ENCODE results near the gene CNEP1R1. TPM values are rescaled to one million over a fixed set of nuclear protein-coding genes. Genes with fewer than 3 reads are reported as not detected.

Gene CNEP1R1
- total RNA-seq, 2 donors from 2014 or later, result 22.6 to 24.1 TPM

GRCh38 chr16:50065241-50065623 lies 40.2 kb downstream of the CNEP1R1 start:
- no peak for ATAC-seq (replicated peaks)
- peaks cover 34% of the 10 kb centered on the region for H3K4me1 Mint-ChIP-seq
- H3K4me3 Mint-ChIP-seq, result peak overlapping the region; percentile 90
- peaks cover 37% of the 10 kb centered on the region for H3K36me3 Mint-ChIP-seq (ENCODE audit: low read depth)
- no peaks in the 10 kb centered on the region for H3K27me3 Mint-ChIP-seq
- no peaks in the 10 kb centered on the region for H3K9me3 Mint-ChIP-seq
- H3K27ac Mint-ChIP-seq, result peak overlapping the region; percentile 79

- Mint-ChIP-seq H3K4me3 (peak within 1 kb of the TSS; percentile 90), H3K27me3 (no peaks in the 10 kb centered on the region), H3K4me1 (peaks cover 36% of the 10 kb centered on the region), H3K36me3 (ENCODE audit: low read depth) (peaks cover 43% of the 10 kb centered on the region), H3K9me3 (no peaks in the 10 kb centered on the region), H3K27ac (peak within 1 kb of the TSS; percentile 87)
- peak; percentile 90 for ATAC-seq (replicated peaks)
Observed at GRCh38 chr16:50065624-50066481, 40.8 kb downstream of the CNEP1R1 start, which contains the start of gene HEATR3. Gene HEATR3 (plus strand): TSS chr16:50065970. CDS start chr16:50066132, 162 bp downstream.

- no peaks in the 10 kb centered on the region for H3K9me3 Mint-ChIP-seq
- H3K36me3 Mint-ChIP-seq (ENCODE audit: low read depth), result peaks cover 52% of the 10 kb centered on the region
- H3K4me3 Mint-ChIP-seq, result peak overlapping the region; percentile 90
- peaks cover 40% of the 10 kb centered on the region for H3K4me1 Mint-ChIP-seq
- ATAC-seq (replicated peaks), result no peak
- no peaks in the 10 kb centered on the region for H3K27me3 Mint-ChIP-seq
- H3K27ac Mint-ChIP-seq, result peak overlapping the region; percentile 87
Observed at GRCh38 chr16:50066482-50067289, 41.7 kb downstream of the CNEP1R1 start.

GRCh38 chr16:50067290-50067853 lies 42.3 kb downstream of the CNEP1R1 start:
- Mint-ChIP-seq H3K36me3 (ENCODE audit: low read depth) (peaks cover 56% of the 10 kb centered on the region), H3K27ac (peak overlapping the region; percentile 87), H3K4me3 (peak overlapping the region; percentile 90), H3K9me3 (no peaks in the 10 kb centered on the region), H3K27me3 (no peaks in the 10 kb centered on the region), H3K4me1 (peaks cover 43% of the 10 kb centered on the region)
- peak; percentile 23 for ATAC-seq (replicated peaks)

GRCh38 chr16:50068550-50068949 lies 43.5 kb downstream of the CNEP1R1 start:
- peaks cover 68% of the 10 kb centered on the region for H3K36me3 Mint-ChIP-seq (ENCODE audit: low read depth)
- H3K4me1 Mint-ChIP-seq, result peaks cover 55% of the 10 kb centered on the region
- no peak overlapping the region for H3K27ac Mint-ChIP-seq
- no peaks in the 10 kb centered on the region for H3K27me3 Mint-ChIP-seq
- no peaks in the 10 kb centered on the region for H3K9me3 Mint-ChIP-seq
- ATAC-seq (replicated peaks), result no peak
- H3K4me3 Mint-ChIP-seq, result peak overlapping the region; percentile 90

GRCh38 chr16:50069060-50069459 lies 44.0 kb downstream of the CNEP1R1 start:
- peak overlapping the region; percentile 5 for H3K27ac Mint-ChIP-seq
- H3K4me1 Mint-ChIP-seq, result peaks cover 56% of the 10 kb centered on the region
- H3K27me3 Mint-ChIP-seq, result no peaks in the 10 kb centered on the region
- H3K9me3 Mint-ChIP-seq, result no peaks in the 10 kb centered on the region
- no peak for ATAC-seq (replicated peaks)
- H3K36me3 Mint-ChIP-seq (ENCODE audit: low read depth), result peaks cover 73% of the 10 kb centered on the region
- peak overlapping the region; percentile 90 for H3K4me3 Mint-ChIP-seq

- no peak overlapping the region for H3K4me3 Mint-ChIP-seq
- H3K27ac Mint-ChIP-seq, result no peak overlapping the region
- no peaks in the 10 kb centered on the region for H3K9me3 Mint-ChIP-seq
- ATAC-seq (replicated peaks), result no peak
- no peaks in the 10 kb centered on the region for H3K27me3 Mint-ChIP-seq
- peaks cover 52% of the 10 kb centered on the region for H3K4me1 Mint-ChIP-seq
- H3K36me3 Mint-ChIP-seq (ENCODE audit: low read depth), result peaks cover 92% of the 10 kb centered on the region
Observed at GRCh38 chr16:50071075-50071671, 46.1 kb downstream of the CNEP1R1 start.

- H3K27ac Mint-ChIP-seq, result peak overlapping the region; percentile 71
- ATAC-seq (replicated peaks), result peak; percentile 74
- H3K4me3 Mint-ChIP-seq, result peak overlapping the region; percentile 14
- no peaks in the 10 kb centered on the region for H3K27me3 Mint-ChIP-seq
- peaks cover 40% of the 10 kb centered on the region for H3K4me1 Mint-ChIP-seq
- H3K36me3 Mint-ChIP-seq (ENCODE audit: low read depth), result peaks cover 95% of the 10 kb centered on the region
- H3K9me3 Mint-ChIP-seq, result no peaks in the 10 kb centered on the region
Observed at GRCh38 chr16:50072730-50073129, 47.7 kb downstream of the CNEP1R1 start.

- H3K9me3 Mint-ChIP-seq, result no peaks in the 10 kb centered on the region
- peaks cover 95% of the 10 kb centered on the region for H3K36me3 Mint-ChIP-seq (ENCODE audit: low read depth)
- no peak overlapping the region for H3K27ac Mint-ChIP-seq
Observed at GRCh38 chr16:50079397-50080140, 54.5 kb downstream of the CNEP1R1 start.

GRCh38 chr16:50081428-50082018 lies 56.5 kb downstream of the CNEP1R1 start:
- Mint-ChIP-seq H3K27ac (no peak overlapping the region), H3K27me3 (no peaks in the 10 kb centered on the region), H3K9me3 (no peaks in the 10 kb centered on the region), H3K4me3 (no peak overlapping the region), H3K36me3 (ENCODE audit: low read depth) (peaks cover 96% of the 10 kb centered on the region), H3K4me1 (no peaks in the 10 kb centered on the region)
- ATAC-seq (replicated peaks), result no peak

More at GRCh38 chr16:50079397-50080140, 54.5 kb downstream of the CNEP1R1 start:
- Mint-ChIP-seq H3K27me3 (no peaks in the 10 kb centered on the region), H3K4me1 (no peaks in the 10 kb centered on the region), H3K4me3 (no peak overlapping the region)
- ATAC-seq (replicated peaks), result no peak

GRCh38 chr16:50083996-50084395 lies 59.0 kb downstream of the CNEP1R1 start:
- Mint-ChIP-seq H3K27me3 (no peaks in the 10 kb centered on the region), H3K4me1 (no peaks in the 10 kb centered on the region), H3K9me3 (no peaks in the 10 kb centered on the region), H3K27ac (no peak overlapping the region), H3K4me3 (no peak overlapping the region), H3K36me3 (ENCODE audit: low read depth) (peaks cover 96% of the 10 kb centered on the region)
- ATAC-seq (replicated peaks), result no peak

GRCh38 chr16:50086176-50086575 lies 61.2 kb downstream of the CNEP1R1 start:
- Mint-ChIP-seq H3K9me3 (no peaks in the 10 kb centered on the region), H3K27ac (no peak overlapping the region), H3K4me3 (no peak overlapping the region), H3K27me3 (no peaks in the 10 kb centered on the region), H3K36me3 (ENCODE audit: low read depth) (peaks cover 90% of the 10 kb centered on the region), H3K4me1 (no peaks in the 10 kb centered on the region)
- no peak for ATAC-seq (replicated peaks)
